Measurements from ENCODE around the gene C10orf71.

C10orf71 gene

DNA sequence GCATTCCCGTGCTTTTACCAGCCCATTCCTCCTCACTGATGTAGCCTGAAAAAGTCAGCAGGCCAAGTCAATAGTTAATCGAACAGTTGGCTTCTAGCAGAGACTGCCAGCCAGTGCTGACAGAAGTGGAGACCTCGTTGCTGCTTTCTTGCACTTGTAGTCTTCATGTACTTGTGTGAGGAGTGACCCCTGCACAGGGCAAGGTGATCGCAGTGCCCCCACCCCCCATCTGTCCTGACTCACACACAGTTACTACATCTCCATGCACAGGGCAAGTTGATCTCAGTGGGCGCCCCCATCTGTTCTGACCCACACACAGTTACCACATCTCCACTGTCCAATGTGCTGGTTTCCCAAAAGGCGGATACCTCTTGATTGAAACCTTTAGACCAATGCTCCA lies 34.2 kb downstream of the C10orf71 start:
- no peak for TF ChIP-seq PPARA (CRISPR knock-in tag; IDR thresholded peaks at IDR 0.05; ENCODE audit: borderline replicate concordance)
- TF ChIP-seq ISL1 (CRISPR knock-in tag; IDR thresholded peaks at IDR 0.05): no peak
- no peak for TF ChIP-seq TOX (CRISPR knock-in tag; IDR thresholded peaks at IDR 0.05; ENCODE audit: borderline replicate concordance)
- TF ChIP-seq CSDC2 (CRISPR knock-in tag; IDR thresholded peaks at IDR 0.05): no peak
- TF ChIP-seq BACH2 (CRISPR knock-in tag; IDR thresholded peaks at IDR 0.05; ENCODE audit: borderline replicate concordance): no peak
- TF ChIP-seq SNAI2 (CRISPR knock-in tag; IDR thresholded peaks at IDR 0.05): no peak
- TF ChIP-seq ZNF70 (CRISPR knock-in tag; IDR thresholded peaks at IDR 0.05): no peak
- ATAC-seq: no peak

DNA sequence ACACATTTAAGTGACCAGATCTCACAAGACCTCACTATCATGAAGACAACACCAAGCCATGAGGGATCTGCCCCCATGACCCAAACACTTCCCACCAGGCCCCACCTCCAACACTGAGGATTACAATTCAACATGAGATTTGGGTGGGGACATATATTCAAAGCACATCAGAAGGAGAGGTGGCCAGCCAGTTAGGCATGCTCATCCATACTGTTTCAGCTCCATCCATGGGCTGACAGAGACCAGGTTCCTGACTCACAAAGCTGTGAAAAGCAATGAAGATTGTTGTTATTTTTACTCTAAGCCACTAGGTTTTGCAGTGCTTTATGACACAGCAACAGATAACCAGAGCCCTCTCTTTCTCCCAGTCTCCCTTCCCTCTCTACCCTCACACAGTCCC lies 36.0 kb downstream of the C10orf71 start:
- ATAC-seq: no peak
- TF ChIP-seq, protein P1, sequence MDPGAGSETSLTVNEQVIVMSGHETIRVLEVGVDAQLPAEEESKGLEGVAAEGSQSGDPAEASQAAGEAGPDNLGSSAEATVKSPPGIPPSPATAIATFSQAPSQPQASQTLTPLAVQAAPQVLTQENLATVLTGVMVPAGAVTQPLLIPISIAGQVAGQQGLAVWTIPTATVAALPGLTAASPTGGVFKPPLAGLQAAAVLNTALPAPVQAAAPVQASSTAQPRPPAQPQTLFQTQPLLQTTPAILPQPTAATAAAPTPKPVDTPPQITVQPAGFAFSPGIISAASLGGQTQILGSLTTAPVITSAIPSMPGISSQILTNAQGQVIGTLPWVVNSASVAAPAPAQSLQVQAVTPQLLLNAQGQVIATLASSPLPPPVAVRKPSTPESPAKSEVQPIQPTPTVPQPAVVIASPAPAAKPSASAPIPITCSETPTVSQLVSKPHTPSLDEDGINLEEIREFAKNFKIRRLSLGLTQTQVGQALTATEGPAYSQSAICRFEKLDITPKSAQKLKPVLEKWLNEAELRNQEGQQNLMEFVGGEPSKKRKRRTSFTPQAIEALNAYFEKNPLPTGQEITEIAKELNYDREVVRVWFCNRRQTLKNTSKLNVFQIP (CRISPR knock-in tag; IDR thresholded peaks at IDR 0.05; ENCODE audit: borderline replicate concordance, low read depth): no peak
- TF ChIP-seq SNAI2 (CRISPR knock-in tag; IDR thresholded peaks at IDR 0.05) (no peak), ZNF565 (CRISPR knock-in tag; conservative IDR thresholded peaks at IDR 0.05; ENCODE audit: low read depth) (no peak)
- TF ChIP-seq, protein P2, sequence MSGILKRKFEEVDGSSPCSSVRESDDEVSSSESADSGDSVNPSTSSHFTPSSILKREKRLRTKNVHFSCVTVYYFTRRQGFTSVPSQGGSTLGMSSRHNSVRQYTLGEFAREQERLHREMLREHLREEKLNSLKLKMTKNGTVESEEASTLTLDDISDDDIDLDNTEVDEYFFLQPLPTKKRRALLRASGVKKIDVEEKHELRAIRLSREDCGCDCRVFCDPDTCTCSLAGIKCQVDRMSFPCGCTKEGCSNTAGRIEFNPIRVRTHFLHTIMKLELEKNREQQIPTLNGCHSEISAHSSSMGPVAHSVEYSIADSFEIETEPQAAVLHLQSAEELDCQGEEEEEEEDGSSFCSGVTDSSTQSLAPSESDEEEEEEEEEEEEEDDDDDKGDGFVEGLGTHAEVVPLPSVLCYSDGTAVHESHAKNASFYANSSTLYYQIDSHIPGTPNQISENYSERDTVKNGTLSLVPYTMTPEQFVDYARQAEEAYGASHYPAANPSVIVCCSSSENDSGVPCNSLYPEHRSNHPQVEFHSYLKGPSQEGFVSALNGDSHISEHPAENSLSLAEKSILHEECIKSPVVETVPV (CRISPR knock-in tag; IDR thresholded peaks at IDR 0.05): no peak

DNA sequence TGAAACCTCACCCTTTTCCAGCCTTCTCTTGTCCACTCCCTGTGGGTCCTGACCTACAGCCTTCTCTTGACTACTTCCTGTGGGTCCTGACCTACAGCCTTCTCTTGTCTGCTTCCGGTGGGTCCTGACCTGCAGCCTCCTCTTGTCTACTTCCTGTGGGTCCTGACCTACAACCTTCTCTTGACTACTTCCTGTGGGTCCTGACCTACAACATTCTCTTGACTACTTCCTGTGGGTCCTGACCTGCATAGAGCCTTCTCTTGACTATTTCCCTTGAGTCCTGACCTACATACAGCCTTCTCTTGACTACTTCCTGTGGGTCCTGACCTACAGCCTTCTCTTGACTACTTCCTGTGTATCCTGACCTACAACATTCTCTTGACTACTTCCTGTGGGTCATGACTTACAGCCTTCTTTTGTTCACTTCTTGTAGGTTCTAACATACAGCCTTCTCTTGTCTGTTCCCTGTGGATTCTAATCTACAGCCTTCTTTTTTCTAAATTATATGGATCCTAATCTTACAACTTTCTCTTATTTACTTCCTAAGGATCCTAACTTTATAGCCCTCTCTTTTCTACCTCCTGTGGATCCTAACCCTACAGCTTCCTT lies 36.5 kb downstream of the C10orf71 start:
- TF ChIP-seq OSR1 (CRISPR knock-in tag; IDR thresholded peaks at IDR 0.05): no peak
- TF ChIP-seq, protein P3, sequence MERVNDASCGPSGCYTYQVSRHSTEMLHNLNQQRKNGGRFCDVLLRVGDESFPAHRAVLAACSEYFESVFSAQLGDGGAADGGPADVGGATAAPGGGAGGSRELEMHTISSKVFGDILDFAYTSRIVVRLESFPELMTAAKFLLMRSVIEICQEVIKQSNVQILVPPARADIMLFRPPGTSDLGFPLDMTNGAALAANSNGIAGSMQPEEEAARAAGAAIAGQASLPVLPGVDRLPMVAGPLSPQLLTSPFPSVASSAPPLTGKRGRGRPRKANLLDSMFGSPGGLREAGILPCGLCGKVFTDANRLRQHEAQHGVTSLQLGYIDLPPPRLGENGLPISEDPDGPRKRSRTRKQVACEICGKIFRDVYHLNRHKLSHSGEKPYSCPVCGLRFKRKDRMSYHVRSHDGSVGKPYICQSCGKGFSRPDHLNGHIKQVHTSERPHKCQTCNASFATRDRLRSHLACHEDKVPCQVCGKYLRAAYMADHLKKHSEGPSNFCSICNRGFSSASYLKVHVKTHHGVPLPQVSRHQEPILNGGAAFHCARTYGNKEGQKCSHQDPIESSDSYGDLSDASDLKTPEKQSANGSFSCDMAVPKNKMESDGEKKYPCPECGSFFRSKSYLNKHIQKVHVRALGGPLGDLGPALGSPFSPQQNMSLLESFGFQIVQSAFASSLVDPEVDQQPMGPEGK (CRISPR knock-in tag; IDR thresholded peaks at IDR 0.05; ENCODE audit: borderline replicate concordance): no peak
- no peak for TF ChIP-seq ZFP30 (CRISPR knock-in tag; IDR thresholded peaks at IDR 0.05)
- no peak for TF ChIP-seq BACH2 (CRISPR knock-in tag; IDR thresholded peaks at IDR 0.05; ENCODE audit: borderline replicate concordance)
- no peak for TF ChIP-seq ESRRG (CRISPR knock-in tag; IDR thresholded peaks at IDR 0.05)
- TF ChIP-seq, protein P2 (CRISPR knock-in tag; IDR thresholded peaks at IDR 0.05): no peak
- TF ChIP-seq ZNF70 (CRISPR knock-in tag; IDR thresholded peaks at IDR 0.05): no peak
- TF ChIP-seq SNAI2 (CRISPR knock-in tag; IDR thresholded peaks at IDR 0.05): no peak
- TF ChIP-seq ISL1 (CRISPR knock-in tag; IDR thresholded peaks at IDR 0.05): no peak
- TF ChIP-seq CSDC2 (CRISPR knock-in tag; IDR thresholded peaks at IDR 0.05): no peak
- no peak for TF ChIP-seq ZC3H10 (CRISPR knock-in tag; IDR thresholded peaks at IDR 0.05)
- TF ChIP-seq, protein P1 (CRISPR knock-in tag; IDR thresholded peaks at IDR 0.05; ENCODE audit: borderline replicate concordance, low read depth): no peak
- TF ChIP-seq ARNTL (CRISPR knock-in tag; IDR thresholded peaks at IDR 0.05; ENCODE audit: borderline replicate concordance, low read depth): no peak
- TF ChIP-seq, protein P4, sequence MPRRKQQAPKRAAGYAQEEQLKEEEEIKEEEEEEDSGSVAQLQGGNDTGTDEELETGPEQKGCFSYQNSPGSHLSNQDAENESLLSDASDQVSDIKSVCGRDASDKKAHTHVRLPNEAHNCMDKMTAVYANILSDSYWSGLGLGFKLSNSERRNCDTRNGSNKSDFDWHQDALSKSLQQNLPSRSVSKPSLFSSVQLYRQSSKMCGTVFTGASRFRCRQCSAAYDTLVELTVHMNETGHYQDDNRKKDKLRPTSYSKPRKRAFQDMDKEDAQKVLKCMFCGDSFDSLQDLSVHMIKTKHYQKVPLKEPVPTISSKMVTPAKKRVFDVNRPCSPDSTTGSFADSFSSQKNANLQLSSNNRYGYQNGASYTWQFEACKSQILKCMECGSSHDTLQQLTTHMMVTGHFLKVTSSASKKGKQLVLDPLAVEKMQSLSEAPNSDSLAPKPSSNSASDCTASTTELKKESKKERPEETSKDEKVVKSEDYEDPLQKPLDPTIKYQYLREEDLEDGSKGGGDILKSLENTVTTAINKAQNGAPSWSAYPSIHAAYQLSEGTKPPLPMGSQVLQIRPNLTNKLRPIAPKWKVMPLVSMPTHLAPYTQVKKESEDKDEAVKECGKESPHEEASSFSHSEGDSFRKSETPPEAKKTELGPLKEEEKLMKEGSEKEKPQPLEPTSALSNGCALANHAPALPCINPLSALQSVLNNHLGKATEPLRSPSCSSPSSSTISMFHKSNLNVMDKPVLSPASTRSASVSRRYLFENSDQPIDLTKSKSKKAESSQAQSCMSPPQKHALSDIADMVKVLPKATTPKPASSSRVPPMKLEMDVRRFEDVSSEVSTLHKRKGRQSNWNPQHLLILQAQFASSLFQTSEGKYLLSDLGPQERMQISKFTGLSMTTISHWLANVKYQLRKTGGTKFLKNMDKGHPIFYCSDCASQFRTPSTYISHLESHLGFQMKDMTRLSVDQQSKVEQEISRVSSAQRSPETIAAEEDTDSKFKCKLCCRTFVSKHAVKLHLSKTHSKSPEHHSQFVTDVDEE (CRISPR knock-in tag; IDR thresholded peaks at IDR 0.05): no peak
- TF ChIP-seq RARB (CRISPR knock-in tag; IDR thresholded peaks at IDR 0.05): no peak
- no peak for TF ChIP-seq PPARA (CRISPR knock-in tag; IDR thresholded peaks at IDR 0.05; ENCODE audit: borderline replicate concordance)
- TF ChIP-seq TCF4 (CRISPR knock-in tag; IDR thresholded peaks at IDR 0.05; ENCODE audit: borderline replicate concordance): no peak
- no peak for TF ChIP-seq ZFP3 (CRISPR knock-in tag; IDR thresholded peaks at IDR 0.05)
- TF ChIP-seq ZNF565 (CRISPR knock-in tag; conservative IDR thresholded peaks at IDR 0.05; ENCODE audit: low read depth): no peak
- no peak for TF ChIP-seq ZNF8 (CRISPR knock-in tag; IDR thresholded peaks at IDR 0.05)
- no peak for ATAC-seq

All from SK-N-SH treated with all-trans-retinoic acid at 6 μM for 48 hours (cell line).